GM20000 (cell line): ENCODE results near the gene RUFY1.

Experiments used
- DNase-seq: peaks from one replicate; pipeline ENCODE4 v3.0.0; 2012; ENCODE audit warnings: low spot score
- TF ChIP-seq, protein P1 (sequence below): IDR thresholded peaks from 2 replicates; pipeline ENCODE4 v1.5.1; 2012; ENCODE audit warnings: mild to moderate bottlenecking, control low read depth; ENCODE audit errors: extremely low read depth, missing control alignments

Gene RUFY1

GRCh38 chr5:179610109-179610902, 60.0 kb downstream of the RUFY1 start:
- TF ChIP-seq, protein P1, sequence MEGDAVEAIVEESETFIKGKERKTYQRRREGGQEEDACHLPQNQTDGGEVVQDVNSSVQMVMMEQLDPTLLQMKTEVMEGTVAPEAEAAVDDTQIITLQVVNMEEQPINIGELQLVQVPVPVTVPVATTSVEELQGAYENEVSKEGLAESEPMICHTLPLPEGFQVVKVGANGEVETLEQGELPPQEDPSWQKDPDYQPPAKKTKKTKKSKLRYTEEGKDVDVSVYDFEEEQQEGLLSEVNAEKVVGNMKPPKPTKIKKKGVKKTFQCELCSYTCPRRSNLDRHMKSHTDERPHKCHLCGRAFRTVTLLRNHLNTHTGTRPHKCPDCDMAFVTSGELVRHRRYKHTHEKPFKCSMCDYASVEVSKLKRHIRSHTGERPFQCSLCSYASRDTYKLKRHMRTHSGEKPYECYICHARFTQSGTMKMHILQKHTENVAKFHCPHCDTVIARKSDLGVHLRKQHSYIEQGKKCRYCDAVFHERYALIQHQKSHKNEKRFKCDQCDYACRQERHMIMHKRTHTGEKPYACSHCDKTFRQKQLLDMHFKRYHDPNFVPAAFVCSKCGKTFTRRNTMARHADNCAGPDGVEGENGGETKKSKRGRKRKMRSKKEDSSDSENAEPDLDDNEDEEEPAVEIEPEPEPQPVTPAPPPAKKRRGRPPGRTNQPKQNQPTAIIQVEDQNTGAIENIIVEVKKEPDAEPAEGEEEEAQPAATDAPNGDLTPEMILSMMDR: no peak
- no peak for DNase-seq

DNA sequence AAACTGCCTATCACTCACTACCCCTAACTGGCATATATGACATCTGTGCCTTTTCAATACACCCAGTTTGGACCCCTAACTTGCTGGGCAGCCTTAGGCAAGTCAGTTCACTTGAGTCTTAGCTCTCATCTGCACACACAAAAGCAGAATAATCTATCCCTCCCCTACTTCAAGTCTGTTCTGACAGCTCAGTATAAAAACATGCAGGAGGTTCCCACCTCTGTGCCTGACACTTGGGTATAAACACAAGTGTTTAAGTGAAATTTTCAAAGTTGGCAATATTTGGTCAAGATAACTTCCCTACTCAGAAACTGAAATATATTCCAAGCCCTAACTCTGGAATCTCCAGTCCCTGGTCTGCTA, 60.5 kb downstream of the RUFY1 start:
- DNase-seq: no peak
- TF ChIP-seq, protein P1: no peak

DNA sequence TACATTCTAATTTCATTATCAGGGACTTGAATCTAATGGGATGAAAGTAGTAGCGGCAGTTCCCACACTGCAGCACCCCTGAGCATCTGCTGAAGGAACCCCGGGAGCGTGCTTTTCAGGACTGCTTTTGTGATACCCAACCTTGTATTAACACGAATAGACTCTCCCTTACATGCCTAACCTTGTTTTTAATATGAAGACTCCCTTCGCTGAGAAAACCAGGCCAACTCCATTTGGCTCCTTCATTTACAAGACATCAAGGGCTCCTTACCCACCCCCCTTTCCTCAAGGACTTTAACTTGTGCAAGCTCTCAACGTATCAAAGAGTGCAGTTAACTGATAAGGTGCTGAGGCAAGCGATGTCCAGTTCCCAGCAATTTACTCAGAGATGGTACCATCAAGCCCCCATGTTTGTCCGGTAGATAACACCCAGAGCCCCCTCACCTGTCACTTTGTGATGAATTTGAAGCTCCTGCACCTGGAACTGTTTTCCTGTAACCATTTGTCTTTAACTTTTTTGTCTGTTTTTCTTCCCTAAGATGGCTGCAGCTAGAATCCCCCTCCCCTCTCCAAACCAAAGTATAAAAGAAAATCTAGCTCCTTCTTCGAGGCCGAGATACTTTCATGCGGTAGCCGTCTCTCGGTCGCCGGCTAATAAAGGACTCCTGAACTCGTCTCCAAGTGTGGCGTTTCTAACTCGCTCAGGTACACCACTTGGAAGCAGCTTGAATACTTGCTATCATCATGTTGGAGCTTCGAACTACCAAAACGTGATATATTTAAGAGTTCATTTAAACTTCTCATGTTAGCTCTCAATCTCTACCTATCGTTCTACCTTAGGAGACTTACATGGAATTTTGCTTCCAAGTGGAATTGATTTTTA, 62.5 kb downstream of the RUFY1 start:
- TF ChIP-seq, protein P1: no peak
- no peak for DNase-seq

DNA sequence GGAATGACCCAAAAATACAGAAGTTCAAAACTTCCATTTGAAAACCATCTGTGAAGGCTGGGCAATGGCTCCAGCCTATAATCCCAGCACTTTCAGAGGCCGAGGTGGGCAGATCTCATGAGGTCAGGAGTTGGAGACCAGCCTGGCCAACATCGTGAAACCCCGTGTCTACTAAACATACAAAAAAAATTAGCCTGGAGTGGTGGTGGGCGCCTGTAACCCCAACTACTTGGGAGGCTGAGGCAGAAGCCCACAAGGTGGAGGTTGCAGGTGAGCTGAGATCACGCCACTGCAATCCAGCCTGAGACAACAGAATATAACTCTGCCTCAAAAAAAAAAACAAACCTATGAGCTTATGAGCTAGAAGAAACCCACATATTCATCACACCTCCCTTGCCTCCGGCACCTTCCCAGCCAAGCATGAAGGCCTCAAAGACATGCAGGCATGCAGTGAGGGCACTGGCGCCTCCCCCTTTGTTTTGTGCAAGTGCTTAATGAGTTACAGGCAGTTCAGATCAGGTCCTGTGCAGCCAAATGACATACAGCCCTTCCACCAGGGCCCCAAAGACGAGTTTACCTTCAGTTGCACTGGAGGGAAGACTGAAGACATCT, 63.2 kb downstream of the RUFY1 start:
- no peak for DNase-seq
- TF ChIP-seq, protein P1: no peak

DNA sequence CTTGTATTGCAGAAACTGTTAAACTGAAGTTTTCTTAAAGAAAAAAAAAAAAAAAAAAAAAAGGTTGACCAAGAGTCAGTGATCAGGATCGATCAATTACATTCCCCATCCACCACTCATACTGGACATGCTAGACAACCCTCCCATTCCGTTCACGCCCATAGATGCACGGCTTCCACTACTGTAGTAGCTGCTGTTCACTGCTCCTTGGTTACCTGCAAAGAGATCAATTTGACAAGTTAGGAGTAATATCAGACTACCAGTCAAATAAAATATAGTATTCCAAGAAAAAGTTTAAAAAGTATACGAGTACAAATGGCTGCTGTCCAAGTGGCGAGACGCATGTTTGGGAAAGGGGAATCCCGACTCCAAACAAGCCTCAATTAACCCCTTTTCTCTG, 64.4 kb downstream of the RUFY1 start:
- DNase-seq: no peak
- TF ChIP-seq, protein P1: no peak

- DNase-seq: no peak
- TF ChIP-seq, protein P1: no peak
These were observed 64.8 kb downstream of the RUFY1 start for GRCh38 chr5:179615203-179615602.

DNA sequence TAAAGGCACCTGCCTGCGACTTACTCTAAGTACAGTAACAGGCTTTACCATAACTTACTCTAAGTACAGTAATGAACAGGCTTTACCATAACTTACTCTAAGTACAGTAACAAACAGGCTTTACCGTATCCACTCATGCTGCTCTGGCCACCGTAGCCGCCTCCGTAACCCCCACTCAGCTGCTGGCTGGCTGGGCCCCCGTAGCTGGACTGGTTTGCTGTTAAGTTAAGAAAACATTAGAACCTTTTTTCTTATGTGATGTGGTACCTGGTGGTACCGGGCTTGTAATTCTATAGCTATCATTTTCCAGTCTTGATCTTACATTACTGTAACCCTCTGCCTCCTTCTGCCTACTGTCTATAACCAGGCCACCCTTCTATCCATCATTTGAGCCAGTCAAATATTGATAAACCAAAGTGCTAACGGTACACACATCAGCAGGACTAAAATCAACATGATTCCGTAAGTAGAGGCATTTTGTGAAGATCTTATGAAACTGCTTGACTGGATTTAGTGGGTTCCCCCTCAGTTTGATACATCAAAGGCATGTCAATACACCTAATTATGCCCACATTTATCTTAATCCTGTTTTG, 65.7 kb downstream of the RUFY1 start:
- TF ChIP-seq, protein P1: no peak
- no peak for DNase-seq
